ENCODE measurements around the gene FMO2. TPM values are rescaled to one million over a fixed set of nuclear protein-coding genes. Genes with fewer than 3 reads are reported as not detected.

FMO2 gene
- total and polyA plus RNA-seq, 2 of the 8 experiments (the other 6 are each of a cell fraction or from before 2014, with no cell fraction given) = not detected

DNA sequence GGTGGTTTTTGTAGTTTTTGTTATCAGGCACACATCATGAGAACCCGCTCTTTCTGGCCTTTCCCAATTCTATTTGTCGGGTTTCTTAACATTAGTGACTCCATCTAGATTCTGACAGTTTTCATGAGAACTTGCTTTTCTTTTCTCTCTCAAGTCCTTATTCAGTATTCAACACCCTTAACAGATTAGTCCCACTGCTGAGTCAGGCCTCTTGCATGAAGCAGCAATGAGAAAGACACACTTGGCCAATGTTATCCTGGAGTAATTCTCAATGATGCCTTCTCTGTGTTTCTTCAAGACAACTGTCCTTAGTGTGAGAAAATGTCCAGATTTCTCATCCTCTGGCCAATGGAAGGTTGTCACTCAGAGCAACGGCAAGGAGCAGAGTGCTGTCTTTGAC is 11.3 kb downstream of the FMO2 start (continued):
- TF ChIP-seq, protein P1, sequence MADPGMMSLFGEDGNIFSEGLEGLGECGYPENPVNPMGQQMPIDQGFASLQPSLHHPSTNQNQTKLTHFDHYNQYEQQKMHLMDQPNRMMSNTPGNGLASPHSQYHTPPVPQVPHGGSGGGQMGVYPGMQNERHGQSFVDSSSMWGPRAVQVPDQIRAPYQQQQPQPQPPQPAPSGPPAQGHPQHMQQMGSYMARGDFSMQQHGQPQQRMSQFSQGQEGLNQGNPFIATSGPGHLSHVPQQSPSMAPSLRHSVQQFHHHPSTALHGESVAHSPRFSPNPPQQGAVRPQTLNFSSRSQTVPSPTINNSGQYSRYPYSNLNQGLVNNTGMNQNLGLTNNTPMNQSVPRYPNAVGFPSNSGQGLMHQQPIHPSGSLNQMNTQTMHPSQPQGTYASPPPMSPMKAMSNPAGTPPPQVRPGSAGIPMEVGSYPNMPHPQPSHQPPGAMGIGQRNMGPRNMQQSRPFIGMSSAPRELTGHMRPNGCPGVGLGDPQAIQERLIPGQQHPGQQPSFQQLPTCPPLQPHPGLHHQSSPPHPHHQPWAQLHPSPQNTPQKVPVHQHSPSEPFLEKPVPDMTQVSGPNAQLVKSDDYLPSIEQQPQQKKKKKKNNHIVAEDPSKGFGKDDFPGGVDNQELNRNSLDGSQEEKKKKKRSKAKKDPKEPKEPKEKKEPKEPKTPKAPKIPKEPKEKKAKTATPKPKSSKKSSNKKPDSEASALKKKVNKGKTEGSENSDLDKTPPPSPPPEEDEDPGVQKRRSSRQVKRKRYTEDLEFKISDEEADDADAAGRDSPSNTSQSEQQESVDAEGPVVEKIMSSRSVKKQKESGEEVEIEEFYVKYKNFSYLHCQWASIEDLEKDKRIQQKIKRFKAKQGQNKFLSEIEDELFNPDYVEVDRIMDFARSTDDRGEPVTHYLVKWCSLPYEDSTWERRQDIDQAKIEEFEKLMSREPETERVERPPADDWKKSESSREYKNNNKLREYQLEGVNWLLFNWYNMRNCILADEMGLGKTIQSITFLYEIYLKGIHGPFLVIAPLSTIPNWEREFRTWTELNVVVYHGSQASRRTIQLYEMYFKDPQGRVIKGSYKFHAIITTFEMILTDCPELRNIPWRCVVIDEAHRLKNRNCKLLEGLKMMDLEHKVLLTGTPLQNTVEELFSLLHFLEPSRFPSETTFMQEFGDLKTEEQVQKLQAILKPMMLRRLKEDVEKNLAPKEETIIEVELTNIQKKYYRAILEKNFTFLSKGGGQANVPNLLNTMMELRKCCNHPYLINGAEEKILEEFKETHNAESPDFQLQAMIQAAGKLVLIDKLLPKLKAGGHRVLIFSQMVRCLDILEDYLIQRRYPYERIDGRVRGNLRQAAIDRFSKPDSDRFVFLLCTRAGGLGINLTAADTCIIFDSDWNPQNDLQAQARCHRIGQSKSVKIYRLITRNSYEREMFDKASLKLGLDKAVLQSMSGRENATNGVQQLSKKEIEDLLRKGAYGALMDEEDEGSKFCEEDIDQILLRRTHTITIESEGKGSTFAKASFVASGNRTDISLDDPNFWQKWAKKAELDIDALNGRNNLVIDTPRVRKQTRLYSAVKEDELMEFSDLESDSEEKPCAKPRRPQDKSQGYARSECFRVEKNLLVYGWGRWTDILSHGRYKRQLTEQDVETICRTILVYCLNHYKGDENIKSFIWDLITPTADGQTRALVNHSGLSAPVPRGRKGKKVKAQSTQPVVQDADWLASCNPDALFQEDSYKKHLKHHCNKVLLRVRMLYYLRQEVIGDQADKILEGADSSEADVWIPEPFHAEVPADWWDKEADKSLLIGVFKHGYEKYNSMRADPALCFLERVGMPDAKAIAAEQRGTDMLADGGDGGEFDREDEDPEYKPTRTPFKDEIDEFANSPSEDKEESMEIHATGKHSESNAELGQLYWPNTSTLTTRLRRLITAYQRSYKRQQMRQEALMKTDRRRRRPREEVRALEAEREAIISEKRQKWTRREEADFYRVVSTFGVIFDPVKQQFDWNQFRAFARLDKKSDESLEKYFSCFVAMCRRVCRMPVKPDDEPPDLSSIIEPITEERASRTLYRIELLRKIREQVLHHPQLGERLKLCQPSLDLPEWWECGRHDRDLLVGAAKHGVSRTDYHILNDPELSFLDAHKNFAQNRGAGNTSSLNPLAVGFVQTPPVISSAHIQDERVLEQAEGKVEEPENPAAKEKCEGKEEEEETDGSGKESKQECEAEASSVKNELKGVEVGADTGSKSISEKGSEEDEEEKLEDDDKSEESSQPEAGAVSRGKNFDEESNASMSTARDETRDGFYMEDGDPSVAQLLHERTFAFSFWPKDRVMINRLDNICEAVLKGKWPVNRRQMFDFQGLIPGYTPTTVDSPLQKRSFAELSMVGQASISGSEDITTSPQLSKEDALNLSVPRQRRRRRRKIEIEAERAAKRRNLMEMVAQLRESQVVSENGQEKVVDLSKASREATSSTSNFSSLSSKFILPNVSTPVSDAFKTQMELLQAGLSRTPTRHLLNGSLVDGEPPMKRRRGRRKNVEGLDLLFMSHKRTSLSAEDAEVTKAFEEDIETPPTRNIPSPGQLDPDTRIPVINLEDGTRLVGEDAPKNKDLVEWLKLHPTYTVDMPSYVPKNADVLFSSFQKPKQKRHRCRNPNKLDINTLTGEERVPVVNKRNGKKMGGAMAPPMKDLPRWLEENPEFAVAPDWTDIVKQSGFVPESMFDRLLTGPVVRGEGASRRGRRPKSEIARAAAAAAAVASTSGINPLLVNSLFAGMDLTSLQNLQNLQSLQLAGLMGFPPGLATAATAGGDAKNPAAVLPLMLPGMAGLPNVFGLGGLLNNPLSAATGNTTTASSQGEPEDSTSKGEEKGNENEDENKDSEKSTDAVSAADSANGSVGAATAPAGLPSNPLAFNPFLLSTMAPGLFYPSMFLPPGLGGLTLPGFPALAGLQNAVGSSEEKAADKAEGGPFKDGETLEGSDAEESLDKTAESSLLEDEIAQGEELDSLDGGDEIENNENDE (IDR thresholded peaks at IDR 0.05; ENCODE audit: insufficient replicate concordance, low read length) = no peak
- TF ChIP-seq SIRT6 (IDR thresholded peaks at IDR 0.05; ENCODE audit: low read length) = no peak
- TF ChIP-seq TEAD4 (IDR thresholded peaks at IDR 0.05; ENCODE audit: low read depth, low read length) = no peak
- no peak for TF ChIP-seq ATF2 (IDR thresholded peaks at IDR 0.05; ENCODE audit: low read length)
- TF ChIP-seq, protein P2, sequence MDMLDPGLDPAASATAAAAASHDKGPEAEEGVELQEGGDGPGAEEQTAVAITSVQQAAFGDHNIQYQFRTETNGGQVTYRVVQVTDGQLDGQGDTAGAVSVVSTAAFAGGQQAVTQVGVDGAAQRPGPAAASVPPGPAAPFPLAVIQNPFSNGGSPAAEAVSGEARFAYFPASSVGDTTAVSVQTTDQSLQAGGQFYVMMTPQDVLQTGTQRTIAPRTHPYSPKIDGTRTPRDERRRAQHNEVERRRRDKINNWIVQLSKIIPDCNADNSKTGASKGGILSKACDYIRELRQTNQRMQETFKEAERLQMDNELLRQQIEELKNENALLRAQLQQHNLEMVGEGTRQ (IDR thresholded peaks at IDR 0.05; ENCODE audit: low read length) = no peak
- no peak for TF ChIP-seq RFX5 (IDR thresholded peaks at IDR 0.05; ENCODE audit: borderline replicate concordance, low read depth, low read length)
- no peak for TF ChIP-seq SP2 (IDR thresholded peaks at IDR 0.05; ENCODE audit: low read length)
- no peak for TF ChIP-seq GTF2F1 (IDR thresholded peaks at IDR 0.05; ENCODE audit: borderline replicate concordance, low read depth, low read length)
- TF ChIP-seq EP300 (IDR thresholded peaks at IDR 0.05; ENCODE audit: borderline replicate concordance in 1 of 2, low read depth in 2 of 2, low read length in 2 of 2) = no peak

Data from H1 (cell line).